Astrocyte (in vitro differentiated cells and primary cell): Measurements from ENCODE around the gene AGAP5.

ENCODE experiments used
- EZH2 ChIP-seq: IDR thresholded peaks from 2 replicates; pipeline ENCODE4 v1.6.1; 2012; ENCODE audit warnings: mild to moderate bottlenecking, low read length, inconsistent platforms; ENCODE audit not compliant: insufficient read depth
- TF ChIP-seq, protein P1 (sequence below): IDR thresholded peaks from 2 replicates; pipeline ENCODE4 v1.5.1; 2011; ENCODE audit warnings: low read depth, mild to moderate bottlenecking, inconsistent platforms, low read length, moderate library complexity; ENCODE audit not compliant: insufficient read depth

DNA sequence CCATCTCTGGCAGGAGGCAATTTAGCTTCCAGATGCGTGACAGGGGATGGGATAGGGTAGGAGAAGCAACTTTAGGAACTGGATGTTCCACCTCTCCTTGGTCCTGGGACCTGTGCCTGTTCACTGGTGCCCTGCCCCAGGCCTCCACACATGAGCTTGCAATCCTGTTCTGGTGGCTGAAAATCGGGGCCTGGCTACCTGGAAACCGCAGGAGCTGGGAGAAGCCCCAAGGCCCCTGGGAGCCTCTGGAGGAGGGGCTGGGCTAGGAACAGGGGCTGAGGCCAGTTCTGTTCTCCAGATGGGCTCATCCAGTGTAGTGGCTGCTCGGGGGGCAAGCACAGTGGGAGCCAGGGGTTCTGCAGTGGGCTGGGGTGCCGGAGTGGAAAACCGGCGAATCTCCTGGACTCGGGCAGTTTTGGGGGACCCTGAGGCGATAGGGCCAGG lies 51.3 kb downstream of the AGAP5 start:
- TF ChIP-seq EZH2: no peak
- TF ChIP-seq, protein P1, sequence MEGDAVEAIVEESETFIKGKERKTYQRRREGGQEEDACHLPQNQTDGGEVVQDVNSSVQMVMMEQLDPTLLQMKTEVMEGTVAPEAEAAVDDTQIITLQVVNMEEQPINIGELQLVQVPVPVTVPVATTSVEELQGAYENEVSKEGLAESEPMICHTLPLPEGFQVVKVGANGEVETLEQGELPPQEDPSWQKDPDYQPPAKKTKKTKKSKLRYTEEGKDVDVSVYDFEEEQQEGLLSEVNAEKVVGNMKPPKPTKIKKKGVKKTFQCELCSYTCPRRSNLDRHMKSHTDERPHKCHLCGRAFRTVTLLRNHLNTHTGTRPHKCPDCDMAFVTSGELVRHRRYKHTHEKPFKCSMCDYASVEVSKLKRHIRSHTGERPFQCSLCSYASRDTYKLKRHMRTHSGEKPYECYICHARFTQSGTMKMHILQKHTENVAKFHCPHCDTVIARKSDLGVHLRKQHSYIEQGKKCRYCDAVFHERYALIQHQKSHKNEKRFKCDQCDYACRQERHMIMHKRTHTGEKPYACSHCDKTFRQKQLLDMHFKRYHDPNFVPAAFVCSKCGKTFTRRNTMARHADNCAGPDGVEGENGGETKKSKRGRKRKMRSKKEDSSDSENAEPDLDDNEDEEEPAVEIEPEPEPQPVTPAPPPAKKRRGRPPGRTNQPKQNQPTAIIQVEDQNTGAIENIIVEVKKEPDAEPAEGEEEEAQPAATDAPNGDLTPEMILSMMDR: no peak
